ENCODE measurements around the gene HIPK2. TPM values are rescaled to one million over a fixed set of nuclear protein-coding genes. Genes with fewer than 3 reads are reported as not detected.

HIPK2 gene
- total RNA-seq, 1 experiment from 2014 or later: 64.3 TPM

- ChIA-PET POLR2A (no interaction called here), CTCF (no interaction called here)
- Mint-ChIP-seq H3K4me1 (ENCODE audit: insufficient read depth, unreplicated experiment) (no peaks in the 10 kb centered on the region), H3K27me3 (ENCODE audit: insufficient read depth, unreplicated experiment) (no peaks in the 10 kb centered on the region), H3K36me3 (ENCODE audit: insufficient read depth, unreplicated experiment) (peaks cover 66% of the 10 kb centered on the region), H3K4me3 (ENCODE audit: unreplicated experiment) (no peak overlapping the region), H3K9me3 (ENCODE audit: unreplicated experiment) (no peaks in the 10 kb centered on the region), H3K27ac (ENCODE audit: low read depth, unreplicated experiment) (no peak overlapping the region)
- TF ChIP-seq CTCF (IDR thresholded peaks at IDR 0.05; ENCODE audit: unreplicated experiment): no peak
- no peak for DNase-seq (ENCODE audit: unreplicated experiment)
- BruUV-seq (replicated peaks): no TSS peak
- intact Hi-C loops (cut with micrococcal nuclease): no loop called here
These were observed 167.2 kb downstream of the HIPK2 start for GRCh38 chr7:139610595-139610994.

- H3K9me3 Mint-ChIP-seq (ENCODE audit: unreplicated experiment): no peaks in the 10 kb centered on the region
- H3K36me3 Mint-ChIP-seq (ENCODE audit: insufficient read depth, unreplicated experiment): peaks cover 35% of the 10 kb centered on the region
- intact Hi-C loops (cut with micrococcal nuclease): no loop called here
- no peak for TF ChIP-seq CTCF (IDR thresholded peaks at IDR 0.05; ENCODE audit: unreplicated experiment)
- no peak overlapping the region for H3K4me3 Mint-ChIP-seq (ENCODE audit: unreplicated experiment)
- H3K27me3 Mint-ChIP-seq (ENCODE audit: insufficient read depth, unreplicated experiment): no peaks in the 10 kb centered on the region
- POLR2A ChIA-PET: no interaction called here
- CTCF ChIA-PET: interaction anchor here (0.6 to 3.0 kb wide), 6 partner anchors 10 to 399 kb away, joined by 3 to 15 read pairs (median 10); no protein-coding TSS in a partner anchor
- no peak for DNase-seq (ENCODE audit: unreplicated experiment)
- H3K4me1 Mint-ChIP-seq (ENCODE audit: insufficient read depth, unreplicated experiment): no peaks in the 10 kb centered on the region
- no peak overlapping the region for H3K27ac Mint-ChIP-seq (ENCODE audit: low read depth, unreplicated experiment)
- no TSS peak for BruUV-seq (replicated peaks)
These were observed 173.9 kb downstream of the HIPK2 start for GRCh38 chr7:139603896-139604295.

- ChIA-PET CTCF (interaction anchor here (1.2 to 3.0 kb wide), 11 partner anchors 11 to 398 kb away, joined by 3 to 32 read pairs (median 11); no protein-coding TSS in a partner anchor), POLR2A (no interaction called here)
- Mint-ChIP-seq H3K4me3 (ENCODE audit: unreplicated experiment) (no peak overlapping the region), H3K27me3 (ENCODE audit: insufficient read depth, unreplicated experiment) (no peaks in the 10 kb centered on the region), H3K9me3 (ENCODE audit: unreplicated experiment) (no peaks in the 10 kb centered on the region), H3K36me3 (ENCODE audit: insufficient read depth, unreplicated experiment) (peaks cover 41% of the 10 kb centered on the region), H3K4me1 (ENCODE audit: insufficient read depth, unreplicated experiment) (no peaks in the 10 kb centered on the region), H3K27ac (ENCODE audit: low read depth, unreplicated experiment) (no peak overlapping the region)
- intact Hi-C loops (cut with micrococcal nuclease): no loop called here
- BruUV-seq (replicated peaks): no TSS peak
- DNase-seq (ENCODE audit: unreplicated experiment): no peak
- no peak for TF ChIP-seq CTCF (IDR thresholded peaks at IDR 0.05; ENCODE audit: unreplicated experiment)
These were observed 174.5 kb downstream of the HIPK2 start for GRCh38 chr7:139603282-139603681.

GRCh38 chr7:139602143-139602722 lies 175.6 kb downstream of the HIPK2 start:
- Mint-ChIP-seq H3K27me3 (ENCODE audit: insufficient read depth, unreplicated experiment) (no peaks in the 10 kb centered on the region), H3K27ac (ENCODE audit: low read depth, unreplicated experiment) (no peak overlapping the region), H3K9me3 (ENCODE audit: unreplicated experiment) (no peaks in the 10 kb centered on the region), H3K36me3 (ENCODE audit: insufficient read depth, unreplicated experiment) (peaks cover 41% of the 10 kb centered on the region), H3K4me3 (ENCODE audit: unreplicated experiment) (no peak overlapping the region), H3K4me1 (ENCODE audit: insufficient read depth, unreplicated experiment) (no peaks in the 10 kb centered on the region)
- CTCF ChIA-PET: interaction anchor here (0.5 to 3.0 kb wide), 33 partner anchors 9 to 662 kb away, joined by 3 to 32 read pairs (median 4); no protein-coding TSS in a partner anchor
- POLR2A ChIA-PET: interaction anchor here (0.6 to 1.0 kb wide), 6 partner anchors 15 to 689 kb away, joined by 3 to 4 read pairs (median 3); no protein-coding TSS in a partner anchor
- TF ChIP-seq CTCF (IDR thresholded peaks at IDR 0.05; ENCODE audit: unreplicated experiment): peak; percentile 44
- DNase-seq (ENCODE audit: unreplicated experiment): peak; percentile 36
- intact Hi-C loops (cut with micrococcal nuclease): loop anchor here (1.0 kb wide), 2 partner anchors 174 to 402 kb away; no protein-coding TSS in a partner anchor
- BruUV-seq (replicated peaks): no TSS peak
